PFSK-1 (cell line): Measurements from ENCODE around the gene BABAM2.

Source experiments
- SIN3A ChIP-seq: IDR thresholded peaks from 2 replicates; pipeline ENCODE4 v1.6.1; 2012; ENCODE audit warnings: mild to moderate bottlenecking, low read length, moderate library complexity, borderline replicate concordance; ENCODE audit not compliant: insufficient read depth
- TAF1 ChIP-seq: IDR thresholded peaks from 2 replicates; pipeline ENCODE4 v1.6.1; 2012; ENCODE audit warnings: low read length, control low read depth, borderline replicate concordance; ENCODE audit not compliant: insufficient read depth

GRCh38 chr2:28226558-28226957 lies 336.0 kb downstream of the BABAM2 start:
- TF ChIP-seq TAF1 (no peak), SIN3A (no peak)
